ENCODE measurements around the gene LRP2. TPM values are rescaled to one million over a fixed set of nuclear protein-coding genes. Genes with fewer than 3 reads are reported as not detected.

The LRP2 gene
- total RNA-seq, 4 donors from 2014 or later = 154 to 310 (median 184) TPM

DNA sequence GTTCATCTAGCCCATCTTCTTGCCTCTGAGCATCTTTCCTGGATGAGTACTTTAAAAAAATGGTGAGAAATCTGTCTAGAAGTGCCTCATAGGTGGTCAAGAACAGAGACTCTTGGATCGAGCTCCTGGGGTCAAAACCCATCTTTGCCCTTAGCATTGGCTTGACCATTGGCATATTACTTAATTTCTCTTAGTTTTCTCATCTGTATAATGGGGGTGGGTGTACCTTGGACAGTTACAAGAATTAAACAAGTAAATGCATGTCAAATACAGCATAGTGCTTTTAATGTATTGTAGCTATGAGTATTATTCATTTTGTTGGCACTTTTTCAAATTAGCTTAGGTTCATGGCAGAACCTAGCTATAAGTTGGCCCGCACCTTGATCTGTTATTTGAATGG is 256.2 kb downstream of the LRP2 start:
- Histone ChIP-seq H3K27me3 (no peaks in the 10 kb centered on the region), H3K4me1 (no peaks in the 10 kb centered on the region), H3K4me3 (replicated peaks in 1 of 3) (no peak overlapping the region), H3K36me3 (no peaks in the 10 kb centered on the region), H3K9me3 (no peaks in the 10 kb centered on the region), H3K27ac (no peak overlapping the region)
- WGBS, 2 donors = 90 to 92% methylated on average over 2 of the region's 2 CpGs
- intact Hi-C loops (cut with DNase I) = no loop called here
- DNase-seq = no peak
- TF ChIP-seq, protein P1, sequence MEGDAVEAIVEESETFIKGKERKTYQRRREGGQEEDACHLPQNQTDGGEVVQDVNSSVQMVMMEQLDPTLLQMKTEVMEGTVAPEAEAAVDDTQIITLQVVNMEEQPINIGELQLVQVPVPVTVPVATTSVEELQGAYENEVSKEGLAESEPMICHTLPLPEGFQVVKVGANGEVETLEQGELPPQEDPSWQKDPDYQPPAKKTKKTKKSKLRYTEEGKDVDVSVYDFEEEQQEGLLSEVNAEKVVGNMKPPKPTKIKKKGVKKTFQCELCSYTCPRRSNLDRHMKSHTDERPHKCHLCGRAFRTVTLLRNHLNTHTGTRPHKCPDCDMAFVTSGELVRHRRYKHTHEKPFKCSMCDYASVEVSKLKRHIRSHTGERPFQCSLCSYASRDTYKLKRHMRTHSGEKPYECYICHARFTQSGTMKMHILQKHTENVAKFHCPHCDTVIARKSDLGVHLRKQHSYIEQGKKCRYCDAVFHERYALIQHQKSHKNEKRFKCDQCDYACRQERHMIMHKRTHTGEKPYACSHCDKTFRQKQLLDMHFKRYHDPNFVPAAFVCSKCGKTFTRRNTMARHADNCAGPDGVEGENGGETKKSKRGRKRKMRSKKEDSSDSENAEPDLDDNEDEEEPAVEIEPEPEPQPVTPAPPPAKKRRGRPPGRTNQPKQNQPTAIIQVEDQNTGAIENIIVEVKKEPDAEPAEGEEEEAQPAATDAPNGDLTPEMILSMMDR (IDR thresholded peaks at IDR 0.05) = no peak
- no peak for TF ChIP-seq POLR2A (IDR thresholded peaks at IDR 0.05)

DNA sequence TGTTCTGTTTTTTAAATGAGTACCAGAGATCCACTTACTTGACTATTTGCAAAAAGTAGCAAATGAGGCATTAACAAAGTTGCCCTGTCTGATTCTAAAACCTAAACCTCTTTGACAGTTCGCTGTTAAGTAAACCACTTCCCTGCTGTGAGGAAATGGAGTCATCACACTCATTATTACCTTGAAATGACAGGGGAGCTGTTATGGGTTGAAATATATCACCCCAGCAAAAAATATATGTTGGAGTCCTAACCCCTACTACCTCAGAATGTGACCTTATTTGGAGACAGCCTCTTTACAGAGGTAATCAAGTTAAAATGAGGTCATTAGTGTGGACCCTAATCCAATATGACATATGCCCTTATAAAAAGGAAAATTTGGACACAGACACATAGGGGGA is 256.9 kb downstream of the LRP2 start:
- Histone ChIP-seq H3K4me3 (replicated peaks in 1 of 3) (no peak overlapping the region), H3K27me3 (no peaks in the 10 kb centered on the region), H3K9me3 (no peaks in the 10 kb centered on the region), H3K27ac (no peak overlapping the region), H3K36me3 (no peaks in the 10 kb centered on the region), H3K4me1 (no peaks in the 10 kb centered on the region)
- 71 to 94% methylated on average over 1 of the region's 1 CpG for WGBS, 2 donors
- TF ChIP-seq, protein P1 (IDR thresholded peaks at IDR 0.05) = no peak
- TF ChIP-seq POLR2A (IDR thresholded peaks at IDR 0.05) = no peak
- intact Hi-C loops (cut with DNase I) = no loop called here
- no peak for DNase-seq

DNA sequence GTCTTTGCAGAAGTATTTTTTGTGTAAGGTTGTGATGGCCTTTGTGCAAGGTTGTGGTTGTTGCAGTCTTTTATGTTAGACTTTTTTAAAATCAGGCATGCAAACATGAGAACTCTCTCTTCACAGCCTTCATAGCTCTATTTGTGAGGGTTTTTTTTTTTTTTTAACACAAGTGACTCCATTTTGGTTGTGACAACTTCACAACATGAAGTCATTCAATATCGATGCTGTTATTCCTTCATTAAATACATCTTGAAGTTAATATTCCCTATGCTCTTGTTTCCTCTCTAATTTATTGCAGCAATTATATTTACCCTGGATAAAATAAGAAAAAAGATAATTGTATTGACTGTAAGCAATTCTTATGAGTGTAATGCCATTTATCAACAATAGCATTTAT is 257.5 kb downstream of the LRP2 start:
- no peak for DNase-seq
- H3K27me3 ChIP-seq = no peaks in the 10 kb centered on the region
- H3K4me3 ChIP-seq (replicated peaks in 1 of 3) = no peak overlapping the region
- TF ChIP-seq, protein P1 (IDR thresholded peaks at IDR 0.05) = no peak
- intact Hi-C loops (cut with DNase I) = no loop called here
- H3K27ac ChIP-seq = no peak overlapping the region
- H3K9me3 ChIP-seq = no peaks in the 10 kb centered on the region
- 27 to 87% methylated on average over 1 of the region's 1 CpG for WGBS, 2 donors
- no peaks in the 10 kb centered on the region for H3K4me1 ChIP-seq
- no peaks in the 10 kb centered on the region for H3K36me3 ChIP-seq

DNA sequence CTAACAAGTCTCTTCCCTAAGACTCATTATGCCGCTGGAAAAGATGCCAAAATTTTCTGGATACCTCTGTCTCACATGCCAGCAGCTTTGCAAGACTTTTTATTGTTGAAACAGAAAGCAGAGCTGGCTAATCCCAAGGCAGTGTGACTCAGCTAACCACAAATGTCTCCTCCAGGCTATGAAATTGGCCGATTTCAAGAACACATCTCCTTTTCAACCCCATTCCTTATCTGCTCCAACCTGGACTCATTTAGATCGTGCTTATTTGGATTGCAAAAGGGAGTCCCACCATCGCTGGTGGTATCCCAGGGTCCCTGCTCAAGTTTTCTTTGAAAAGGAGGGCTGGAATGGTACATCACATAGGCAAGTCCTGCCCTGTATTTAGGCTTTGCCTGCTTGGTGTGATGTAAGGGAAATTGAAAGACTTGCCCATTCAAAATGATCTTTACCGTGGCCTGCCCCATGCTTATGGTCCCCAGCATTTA is 266.7 kb downstream of the LRP2 start:
- no peaks in the 10 kb centered on the region for H3K4me1 ChIP-seq
- H3K27ac ChIP-seq = no peak overlapping the region
- DNase-seq = no peak
- H3K4me3 ChIP-seq (replicated peaks in 1 of 3) = no peak overlapping the region
- H3K36me3 ChIP-seq = no peaks in the 10 kb centered on the region
- TF ChIP-seq, protein P1 (IDR thresholded peaks at IDR 0.05) = no peak
- TF ChIP-seq POLR2A (IDR thresholded peaks at IDR 0.05) = no peak
- intact Hi-C loops (cut with DNase I) = no loop called here
- 82 to 87% methylated on average over 5 of the region's 5 CpGs for WGBS, 2 donors
- H3K9me3 ChIP-seq = no peaks in the 10 kb centered on the region
- H3K27me3 ChIP-seq = no peaks in the 10 kb centered on the region

DNA sequence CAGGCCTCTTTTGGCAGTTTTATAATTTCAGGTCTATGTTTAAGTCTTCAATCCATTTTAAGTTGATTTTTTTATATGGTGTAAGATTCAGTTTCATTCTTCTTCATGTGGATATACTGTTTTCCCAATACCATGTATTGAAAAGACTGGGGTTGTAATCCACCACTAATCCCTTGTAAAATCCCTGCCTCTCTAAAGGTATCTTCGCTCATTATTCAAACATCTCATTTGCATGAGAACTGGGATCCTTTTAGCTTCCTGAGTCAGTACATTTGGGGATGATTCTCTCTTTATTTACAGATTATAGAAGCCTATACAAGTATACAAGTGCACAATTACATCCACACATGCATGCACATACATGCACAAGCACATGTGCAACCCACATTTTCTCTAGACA is 267.7 kb downstream of the LRP2 start:
- Histone ChIP-seq H3K27me3 (no peaks in the 10 kb centered on the region), H3K27ac (no peak overlapping the region), H3K4me3 (replicated peaks in 1 of 3) (no peak overlapping the region), H3K4me1 (no peaks in the 10 kb centered on the region), H3K36me3 (no peaks in the 10 kb centered on the region), H3K9me3 (no peaks in the 10 kb centered on the region)
- no peak for DNase-seq
- intact Hi-C loops (cut with DNase I) = no loop called here
- no peak for TF ChIP-seq POLR2A (IDR thresholded peaks at IDR 0.05)
- TF ChIP-seq, protein P1 (IDR thresholded peaks at IDR 0.05) = no peak
- WGBS, 2 donors = 91 to 98% methylated on average over 1 of the region's 1 CpG

All from thyroid gland (tissue), 4 donors.